ENCODE measurements around the gene GMDS.

DNA sequence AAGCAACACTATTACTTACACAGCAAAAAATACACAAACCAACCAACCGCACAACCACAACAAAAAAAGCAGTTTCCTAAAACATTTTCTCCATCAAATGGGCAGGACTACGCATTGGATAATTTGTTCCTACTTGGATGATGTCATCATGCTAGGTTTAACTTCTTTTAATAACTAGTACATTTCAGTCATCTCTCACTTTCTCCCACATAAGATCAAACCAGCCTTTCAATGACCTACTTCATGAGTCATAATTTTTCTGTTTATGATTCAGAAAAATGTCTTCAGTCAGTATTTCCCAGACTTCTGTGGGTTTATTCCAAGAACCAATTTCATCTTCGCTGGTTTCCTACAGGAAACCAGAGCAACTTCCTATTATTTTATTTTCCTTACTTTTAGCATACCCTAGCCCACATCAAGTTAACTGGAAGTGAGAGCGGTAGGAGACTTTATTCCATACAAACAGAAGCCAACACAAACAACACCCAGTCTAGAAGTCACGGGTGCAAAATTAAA is 134.2 kb downstream of the GMDS start:
- TF ChIP-seq, protein P1, sequence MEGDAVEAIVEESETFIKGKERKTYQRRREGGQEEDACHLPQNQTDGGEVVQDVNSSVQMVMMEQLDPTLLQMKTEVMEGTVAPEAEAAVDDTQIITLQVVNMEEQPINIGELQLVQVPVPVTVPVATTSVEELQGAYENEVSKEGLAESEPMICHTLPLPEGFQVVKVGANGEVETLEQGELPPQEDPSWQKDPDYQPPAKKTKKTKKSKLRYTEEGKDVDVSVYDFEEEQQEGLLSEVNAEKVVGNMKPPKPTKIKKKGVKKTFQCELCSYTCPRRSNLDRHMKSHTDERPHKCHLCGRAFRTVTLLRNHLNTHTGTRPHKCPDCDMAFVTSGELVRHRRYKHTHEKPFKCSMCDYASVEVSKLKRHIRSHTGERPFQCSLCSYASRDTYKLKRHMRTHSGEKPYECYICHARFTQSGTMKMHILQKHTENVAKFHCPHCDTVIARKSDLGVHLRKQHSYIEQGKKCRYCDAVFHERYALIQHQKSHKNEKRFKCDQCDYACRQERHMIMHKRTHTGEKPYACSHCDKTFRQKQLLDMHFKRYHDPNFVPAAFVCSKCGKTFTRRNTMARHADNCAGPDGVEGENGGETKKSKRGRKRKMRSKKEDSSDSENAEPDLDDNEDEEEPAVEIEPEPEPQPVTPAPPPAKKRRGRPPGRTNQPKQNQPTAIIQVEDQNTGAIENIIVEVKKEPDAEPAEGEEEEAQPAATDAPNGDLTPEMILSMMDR (IDR thresholded peaks at IDR 0.05; ENCODE audit: low read length), result no peak
- no peak for TF ChIP-seq EZH2 (optimal IDR thresholded peaks at IDR 0.05; ENCODE audit: low read depth, low read length)
